Keratinocyte (primary cell): ENCODE measurements around the gene ADGRB2. TPM values are rescaled to one million over a fixed set of nuclear protein-coding genes. Genes with fewer than 3 reads are reported as not detected.

ENCODE experiments used
- DNase-seq: peaks from one replicate; pipeline ENCODE4 v3.0.0-alpha.2; 2011; ENCODE audit warnings: low read depth, missing footprints, low spot score
- FAIRE-seq: peaks from 2 replicates; lab custom pipeline; 2011; peaks lifted over from hg19 to GRCh38; lab: Jason Lieb, UNC
- H2AFZ ChIP-seq: 2 replicates; pipeline ENCODE4 v1.6.0; 2012; ENCODE audit warnings: low read length, control low read depth, inconsistent platforms; ENCODE audit not compliant: control insufficient read depth
- H3K27ac ChIP-seq: 2 replicates; pipeline ENCODE4 v1.5.1; 2011; ENCODE audit warnings: low read length; ENCODE audit not compliant: control insufficient read depth, insufficient read depth
- H3K27me3 ChIP-seq: 3 replicates; pipeline ENCODE4 v1.6.0; 2011; ENCODE audit warnings: low read length; ENCODE audit not compliant: control insufficient read depth, insufficient read depth; ENCODE audit errors: extremely low read depth
- H3K36me3 ChIP-seq, 2 experiments: 2 replicates in 1 of 2; 3 replicates in 1 of 2; pipeline ENCODE4 v1.5.1; 2011; ENCODE audit warnings: low read length in 2 of 2, mild to moderate bottlenecking in 1 of 2; ENCODE audit not compliant: control insufficient read depth in 2 of 2, insufficient read depth in 2 of 2; ENCODE audit errors: extremely low read depth in 1 of 2
- H3K4me1 ChIP-seq: 3 replicates; pipeline ENCODE4 v1.5.1; 2011; ENCODE audit warnings: low read length; ENCODE audit not compliant: control insufficient read depth, insufficient read depth; ENCODE audit errors: extremely low read depth
- H3K4me2 ChIP-seq: 3 replicates; pipeline ENCODE4 v1.6.0; 2011; ENCODE audit warnings: low read depth, low read length; ENCODE audit not compliant: control insufficient read depth, insufficient read depth; ENCODE audit errors: extremely low read depth
- H3K4me3 ChIP-seq, 3 experiments: fragments of 200-600 bp in 1 of 3; sonication (generic) in 1 of 3; 2 replicates in 2 of 3; 3 replicates in 1 of 3; pipeline ENCODE4 v1.5.1; 2011 to 2016; ENCODE audit warnings: low read length in 3 of 3, mild to moderate bottlenecking in 3 of 3, control low read depth in 2 of 3, inconsistent platforms in 1 of 3, low read depth in 1 of 3, mixed read lengths in 1 of 3, mixed run types in 1 of 3, moderate library complexity in 1 of 3; ENCODE audit not compliant: control insufficient read depth in 2 of 3, insufficient read depth in 2 of 3; ENCODE audit errors: extremely low read depth in 1 of 3
- H3K79me2 ChIP-seq: 2 replicates; pipeline ENCODE4 v1.6.0; 2012; ENCODE audit warnings: low read length; ENCODE audit not compliant: control insufficient read depth, insufficient read depth
- H3K9ac ChIP-seq: 3 replicates; pipeline ENCODE4 v1.6.0; 2011; ENCODE audit warnings: low read length; ENCODE audit not compliant: control insufficient read depth, insufficient read depth; ENCODE audit errors: extremely low read depth
- H3K9me1 ChIP-seq: 3 replicates; pipeline ENCODE4 v1.6.0; 2011; ENCODE audit warnings: low read length; ENCODE audit not compliant: control insufficient read depth, insufficient read depth; ENCODE audit errors: extremely low read depth
- H3K9me3 ChIP-seq: 2 replicates; pipeline ENCODE4 v1.5.1; 2012; ENCODE audit warnings: low read depth, low read length; ENCODE audit not compliant: control insufficient read depth
- H4K20me1 ChIP-seq: 3 replicates; pipeline ENCODE4 v1.6.0; 2011; ENCODE audit warnings: low read length; ENCODE audit not compliant: control insufficient read depth, insufficient read depth; ENCODE audit errors: extremely low read depth
- EZH2 ChIP-seq: IDR thresholded peaks from one replicate; pipeline ENCODE4 v1.6.1; 2012; ENCODE audit warnings: inconsistent platforms, mild to moderate bottlenecking, low read length, moderate library complexity
- dilution Hi-C: fragments of 300-500 bp; cut with MboI; formaldehyde crosslinking; loops from one replicate; pipeline ENCODE4 v1.7.0; 2020; ENCODE audit warnings: low sequenced_read_pairs; ENCODE audit not compliant: extremely low pct_ligation_motif_present
- polyA plus RNA-seq, 5 experiments: library from polyadenylated mRNA; depleted of rRNA in 3 of 5; stranded (reverse) in 3 of 5; stranded (forward) in 1 of 5; unstranded in 1 of 5; fragments of >200 nt; gene quantifications; 1 replicate in 1 of 5; 2 replicates in 3 of 5; 3 replicates in 1 of 5; pipeline versions ENCODE4 v1.2.1 to v1.2.3, GENCODE V29; 2011 to 2012; ENCODE audit warnings: missing spikeins in 2 of 5, low read depth in 1 of 5, low replicate concordance in 1 of 5
- TF ChIP-seq, protein P1 (sequence below), 3 experiments: IDR thresholded peaks in 1 of 3; conservative IDR thresholded peaks in 1 of 3; optimal IDR thresholded peaks in 1 of 3; 2 replicates in 2 of 3; 3 replicates in 1 of 3; pipeline versions ENCODE3 to v1.5.1; 2011; ENCODE audit warnings: low read length in 3 of 3, mild to moderate bottlenecking in 3 of 3, moderate library complexity in 2 of 3, control low read depth in 1 of 3, inconsistent platforms in 1 of 3; ENCODE audit not compliant: insufficient read depth in 2 of 3; ENCODE audit errors: extremely low read depth in 1 of 3

ADGRB2 gene
- polyA plus RNA-seq, 1 donor (not counting 4 experiments of a cell fraction or from before 2014, with no cell fraction given) = 0.68 TPM

GRCh38 chr1:31781138-31781755 lies 17.1 kb upstream of the ADGRB2 start:
- no peaks in the 10 kb centered on the region for H3K9me1 ChIP-seq
- no peak overlapping the region for H3K4me3 ChIP-seq
- FAIRE-seq = no peak
- H3K27me3 ChIP-seq = no peaks in the 10 kb centered on the region
- TF ChIP-seq, protein P1, sequence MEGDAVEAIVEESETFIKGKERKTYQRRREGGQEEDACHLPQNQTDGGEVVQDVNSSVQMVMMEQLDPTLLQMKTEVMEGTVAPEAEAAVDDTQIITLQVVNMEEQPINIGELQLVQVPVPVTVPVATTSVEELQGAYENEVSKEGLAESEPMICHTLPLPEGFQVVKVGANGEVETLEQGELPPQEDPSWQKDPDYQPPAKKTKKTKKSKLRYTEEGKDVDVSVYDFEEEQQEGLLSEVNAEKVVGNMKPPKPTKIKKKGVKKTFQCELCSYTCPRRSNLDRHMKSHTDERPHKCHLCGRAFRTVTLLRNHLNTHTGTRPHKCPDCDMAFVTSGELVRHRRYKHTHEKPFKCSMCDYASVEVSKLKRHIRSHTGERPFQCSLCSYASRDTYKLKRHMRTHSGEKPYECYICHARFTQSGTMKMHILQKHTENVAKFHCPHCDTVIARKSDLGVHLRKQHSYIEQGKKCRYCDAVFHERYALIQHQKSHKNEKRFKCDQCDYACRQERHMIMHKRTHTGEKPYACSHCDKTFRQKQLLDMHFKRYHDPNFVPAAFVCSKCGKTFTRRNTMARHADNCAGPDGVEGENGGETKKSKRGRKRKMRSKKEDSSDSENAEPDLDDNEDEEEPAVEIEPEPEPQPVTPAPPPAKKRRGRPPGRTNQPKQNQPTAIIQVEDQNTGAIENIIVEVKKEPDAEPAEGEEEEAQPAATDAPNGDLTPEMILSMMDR (optimal IDR thresholded peaks at IDR 0.05 in 1 of 3, IDR thresholded peaks at IDR 0.05 in 1 of 3, conservative IDR thresholded peaks at IDR 0.05 in 1 of 3; ENCODE audit: extremely low read depth in 1 of 3, insufficient read depth in 2 of 3, low read length in 3 of 3) = no peak
- TF ChIP-seq EZH2 = no peak
- H3K27ac ChIP-seq = no peak overlapping the region
- H3K36me3 ChIP-seq = no peaks in the 10 kb centered on the region
- H3K79me2 ChIP-seq = no peaks in the 10 kb centered on the region
- no peaks in the 10 kb centered on the region for H4K20me1 ChIP-seq
- no peak overlapping the region for H2AFZ ChIP-seq
- H3K9me3 ChIP-seq = no peaks in the 10 kb centered on the region
- DNase-seq = no peak
- no peak overlapping the region for H3K9ac ChIP-seq
- no peak overlapping the region for H3K4me2 ChIP-seq
- dilution Hi-C loops = no loop called here
- H3K4me1 ChIP-seq = no peaks in the 10 kb centered on the region

- Histone ChIP-seq H3K4me3 (no peak overlapping the region), H2AFZ (no peak overlapping the region), H3K4me1 (peaks cover under 1% of the 10 kb centered on the region), H3K9me3 (no peaks in the 10 kb centered on the region), H3K9me1 (no peaks in the 10 kb centered on the region), H3K9ac (no peak overlapping the region), H3K79me2 (no peaks in the 10 kb centered on the region), H3K36me3 (no peaks in the 10 kb centered on the region), H4K20me1 (no peaks in the 10 kb centered on the region), H3K27ac (no peak overlapping the region), H3K27me3 (no peaks in the 10 kb centered on the region), H3K4me2 (no peak overlapping the region)
- TF ChIP-seq, protein P1 (optimal IDR thresholded peaks at IDR 0.05 in 1 of 3, IDR thresholded peaks at IDR 0.05 in 1 of 3, conservative IDR thresholded peaks at IDR 0.05 in 1 of 3; ENCODE audit: extremely low read depth in 1 of 3, insufficient read depth in 2 of 3, low read length in 3 of 3) = no peak
- TF ChIP-seq EZH2 = no peak
- FAIRE-seq = no peak
- dilution Hi-C loops = no loop called here
- no peak for DNase-seq
Measured at GRCh38 chr1:31780632-31781031, 16.5 kb upstream of the ADGRB2 start.
